ENCODE data around the gene EXOC6B.
"Not testable (repeated sequence)": the region's sequence is repeated elsewhere in the genome, so short reads cannot be mapped to it uniquely, and the experiment has no call there.

EXOC6B gene

GRCh38 chr2:72583836-72584235 lies 242.0 kb downstream of the EXOC6B start:
- DNase-seq = not testable (repeated sequence)

- DNase-seq = no peak
These were observed 242.5 kb downstream of the EXOC6B start for GRCh38 chr2:72583376-72583775.

DNA sequence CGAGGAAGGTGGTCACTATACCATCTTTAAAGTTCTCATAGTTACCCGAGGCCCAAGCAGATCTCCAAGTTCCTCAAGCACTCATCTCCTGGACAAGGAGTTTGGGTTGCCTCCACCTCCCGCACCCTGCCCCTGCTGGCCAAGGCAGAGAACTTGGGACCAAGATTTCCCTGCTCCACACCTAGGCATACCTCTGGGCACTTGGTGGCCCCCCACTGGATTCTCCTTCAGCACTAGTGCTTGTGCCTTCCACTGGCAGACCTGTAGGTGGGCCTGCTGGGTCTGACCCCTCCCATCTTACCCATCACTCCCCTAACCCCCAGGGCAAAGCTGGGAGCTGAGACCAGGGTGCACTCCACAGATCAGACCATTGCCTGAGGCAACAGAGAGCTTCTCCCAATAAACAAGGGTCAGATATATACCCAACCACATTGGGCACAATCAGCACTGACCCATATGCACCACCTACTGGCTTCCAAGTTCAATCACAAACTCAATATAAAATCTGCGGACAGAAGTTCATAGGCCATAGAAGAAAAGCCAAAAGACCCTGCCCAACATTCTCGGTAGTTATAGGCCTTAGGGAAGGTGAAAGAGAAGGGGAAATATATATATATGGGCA lies 244.2 kb downstream of the EXOC6B start:
- DNase-seq = no peak

- DNase-seq = peak; percentile 60
These were observed 246.1 kb downstream of the EXOC6B start for GRCh38 chr2:72579591-72580180.

DNA sequence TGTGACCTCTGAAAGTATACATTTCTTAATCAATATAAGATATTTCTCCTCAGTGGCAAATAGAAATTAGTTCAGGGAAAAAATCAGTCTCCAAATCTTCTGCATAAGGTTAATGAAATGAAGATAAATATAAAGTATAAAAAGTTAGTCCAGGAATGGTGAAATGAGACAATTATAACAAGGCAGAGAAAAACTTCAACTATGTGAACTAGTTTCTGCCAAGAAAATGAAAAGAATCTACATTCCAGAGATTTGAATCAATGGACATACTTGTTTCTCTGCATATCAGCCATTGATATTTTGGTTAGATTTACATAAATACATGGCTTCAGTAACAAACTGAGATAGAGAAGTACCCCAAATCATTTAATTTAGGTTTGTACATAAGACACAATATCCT lies 249.0 kb downstream of the EXOC6B start:
- DNase-seq = no peak

DNA sequence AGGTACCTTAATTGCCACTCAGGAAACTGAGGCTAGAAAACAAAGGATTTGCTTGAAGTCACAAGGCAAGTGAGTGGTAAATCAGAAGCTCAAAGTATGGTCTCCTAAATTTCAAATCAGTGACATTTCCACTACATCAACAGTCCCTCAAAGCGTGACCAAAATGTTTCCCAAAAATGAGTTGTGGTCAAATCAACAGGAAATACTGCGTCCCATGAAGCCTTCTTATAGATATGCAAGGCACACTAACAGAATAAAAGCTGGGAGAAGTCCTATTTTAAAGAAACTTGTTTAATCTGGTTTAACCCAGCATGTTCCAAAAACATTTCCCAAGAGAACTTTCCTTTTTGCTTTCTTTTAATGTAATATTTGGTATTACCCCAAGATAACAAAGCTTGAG lies 249.4 kb downstream of the EXOC6B start:
- no peak for DNase-seq

- DNase-seq = no peak
These were observed 250.9 kb downstream of the EXOC6B start for GRCh38 chr2:72574886-72575285.

DNA sequence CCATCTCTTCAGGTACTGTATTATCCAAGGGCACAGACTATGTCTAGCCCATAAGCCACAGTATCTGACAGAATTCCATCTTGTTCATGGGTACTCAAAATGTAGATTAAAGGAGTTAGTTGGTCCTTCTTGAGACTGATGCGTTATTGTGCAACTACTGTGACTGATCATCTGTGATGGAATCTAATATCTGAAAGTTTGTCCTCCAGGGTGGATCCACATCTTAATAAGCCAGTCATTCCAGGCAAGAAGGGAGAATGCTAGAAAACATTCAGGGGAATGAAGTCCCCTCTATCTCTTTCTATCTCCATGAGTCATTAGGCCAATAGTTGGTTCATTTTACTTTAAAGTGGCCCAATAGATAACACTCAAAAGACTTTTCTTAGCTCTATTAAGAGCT lies 252.6 kb downstream of the EXOC6B start:
- DNase-seq = no peak

GRCh38 chr2:72572501-72572900 lies 253.3 kb downstream of the EXOC6B start:
- no peak for DNase-seq

- DNase-seq = no peak
These were observed 255.4 kb downstream of the EXOC6B start for GRCh38 chr2:72570413-72570812.

- no peak for DNase-seq
These were observed 263.2 kb downstream of the EXOC6B start for GRCh38 chr2:72562451-72563153.

DNA sequence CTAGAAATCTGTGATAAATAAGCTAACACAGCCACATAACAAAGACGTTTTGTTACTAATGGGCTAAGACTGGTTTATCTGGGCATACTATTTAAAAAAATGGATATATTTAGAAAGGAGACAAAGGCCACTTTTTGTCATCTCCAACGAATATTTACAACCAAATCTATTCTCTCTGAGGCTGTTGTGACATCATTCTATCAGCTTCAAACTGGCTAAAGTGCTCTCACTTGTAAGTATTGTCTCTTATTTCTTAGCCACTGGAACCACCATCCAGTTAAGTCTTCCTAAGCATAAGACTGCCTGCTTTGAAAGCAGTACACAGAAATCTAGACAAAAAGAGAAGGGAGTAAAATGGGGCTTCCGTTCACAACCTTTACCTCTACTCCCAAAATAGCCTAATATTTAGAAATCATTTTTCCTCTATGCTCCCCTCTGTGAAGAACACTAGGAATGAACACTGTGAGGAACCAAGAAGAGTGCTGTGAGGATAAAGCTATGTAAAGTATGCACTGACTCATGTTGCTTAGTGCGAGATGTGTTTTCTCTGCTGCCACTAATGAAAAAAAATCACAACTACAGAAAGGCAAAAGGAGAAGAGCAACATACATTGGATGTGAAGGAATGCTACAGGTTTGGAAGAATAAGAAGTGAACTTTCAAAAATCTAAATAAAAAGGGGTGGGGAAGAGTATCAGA lies 264.1 kb downstream of the EXOC6B start:
- DNase-seq = no peak

DNA sequence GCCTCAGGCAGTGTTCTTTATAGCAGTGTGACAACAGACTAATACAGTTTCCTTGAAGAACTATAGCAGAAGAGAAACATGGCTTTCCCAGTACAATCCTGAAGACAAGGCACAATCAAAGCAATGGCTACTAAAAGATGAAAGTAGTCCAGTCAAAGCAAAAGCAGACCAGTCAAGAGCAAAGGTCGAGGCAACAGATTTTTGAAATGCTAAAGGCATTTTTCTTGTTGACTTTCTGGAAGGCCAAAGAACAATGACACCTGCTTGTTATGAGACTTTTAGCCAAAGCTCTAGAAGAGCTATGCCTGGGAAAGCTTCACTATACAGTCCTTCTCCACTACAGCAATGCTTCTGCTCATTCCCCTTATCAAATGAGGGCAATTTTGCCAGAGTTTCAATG lies 269.9 kb downstream of the EXOC6B start:
- no peak for DNase-seq

GRCh38 chr2:72555363-72555762 lies 270.5 kb downstream of the EXOC6B start:
- DNase-seq = not testable (repeated sequence)

- DNase-seq = not testable (repeated sequence)
These were observed 270.9 kb downstream of the EXOC6B start for GRCh38 chr2:72554910-72555309.

- DNase-seq = no peak
These were observed 271.5 kb downstream of the EXOC6B start for GRCh38 chr2:72554381-72554780.

- no peak for DNase-seq
These were observed 277.6 kb downstream of the EXOC6B start for GRCh38 chr2:72548081-72548764.

DNA sequence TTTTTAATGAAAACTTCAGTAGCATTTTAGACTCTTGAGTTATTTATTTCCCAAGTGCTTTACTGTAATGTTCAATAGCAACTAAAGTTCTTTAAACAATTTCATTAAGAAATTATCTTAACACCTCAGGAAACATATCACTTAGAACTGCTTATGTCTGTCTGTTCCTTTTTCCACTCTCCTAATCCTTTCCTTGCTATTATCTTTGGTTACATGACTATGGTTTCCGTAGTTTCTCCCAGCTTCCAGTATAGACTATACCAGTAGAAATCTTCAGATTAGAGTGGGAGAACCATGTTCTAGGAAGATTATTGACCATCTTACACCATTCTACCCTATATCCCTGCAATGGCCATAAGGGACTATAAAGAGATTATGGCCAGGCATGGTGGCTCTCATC lies 280.0 kb downstream of the EXOC6B start:
- no peak for DNase-seq

DNA sequence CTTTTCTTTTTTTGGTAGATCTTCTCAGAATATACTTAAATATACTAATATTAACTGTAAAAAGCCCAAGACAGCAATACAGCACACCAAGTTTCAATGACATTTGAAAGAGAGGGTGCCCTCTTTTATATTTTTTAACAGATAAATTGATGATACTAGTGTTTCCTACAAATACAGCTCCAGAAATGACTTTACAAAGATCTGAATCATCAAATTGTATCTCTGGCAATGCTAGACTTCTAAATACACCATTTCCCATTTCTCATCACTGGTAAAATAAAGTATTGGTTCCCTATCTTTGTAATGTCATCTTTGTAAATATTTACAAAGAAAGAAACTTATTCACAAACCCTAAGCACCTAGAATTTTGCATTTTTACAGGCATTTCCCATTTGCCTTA lies 281.3 kb downstream of the EXOC6B start:
- no peak for DNase-seq

DNA sequence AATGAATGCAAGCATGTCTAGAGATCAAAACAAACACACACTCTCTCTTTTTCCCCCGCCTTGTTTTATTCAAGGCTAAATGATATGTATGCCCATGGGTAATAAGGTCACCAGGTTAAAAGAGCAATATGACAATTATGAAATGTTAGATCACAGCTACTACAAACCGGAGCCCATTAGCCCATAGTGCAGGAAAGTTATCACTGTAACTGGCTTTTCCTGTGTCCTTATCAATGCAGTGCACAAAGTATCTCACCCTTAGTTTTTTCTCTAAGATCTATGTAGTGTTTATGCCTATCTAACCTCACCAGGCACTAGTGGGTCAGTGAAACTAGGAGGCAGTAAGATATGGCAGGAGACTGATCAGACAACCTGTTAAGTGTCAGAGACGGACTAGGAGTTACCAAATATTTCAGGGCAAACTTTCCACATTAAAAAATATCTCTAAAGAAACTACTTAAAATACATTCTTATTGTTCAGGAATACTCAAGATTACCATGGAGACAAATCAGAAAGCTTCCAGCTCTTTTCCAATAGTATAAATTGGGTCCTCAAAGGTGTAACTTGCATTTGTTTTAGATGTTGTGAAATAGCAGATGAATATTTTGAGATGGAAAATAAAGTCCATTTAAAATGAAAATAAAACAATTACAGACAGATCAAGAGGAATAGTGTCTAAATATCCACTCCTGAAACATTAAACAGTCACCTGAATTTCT lies 282.2 kb downstream of the EXOC6B start:
- no peak for DNase-seq

GRCh38 chr2:72539071-72539552 lies 286.7 kb downstream of the EXOC6B start:
- no peak for DNase-seq

- DNase-seq = no peak
These were observed 287.3 kb downstream of the EXOC6B start for GRCh38 chr2:72538486-72538885.
